ENCODE data around the gene DBF4.

DNA sequence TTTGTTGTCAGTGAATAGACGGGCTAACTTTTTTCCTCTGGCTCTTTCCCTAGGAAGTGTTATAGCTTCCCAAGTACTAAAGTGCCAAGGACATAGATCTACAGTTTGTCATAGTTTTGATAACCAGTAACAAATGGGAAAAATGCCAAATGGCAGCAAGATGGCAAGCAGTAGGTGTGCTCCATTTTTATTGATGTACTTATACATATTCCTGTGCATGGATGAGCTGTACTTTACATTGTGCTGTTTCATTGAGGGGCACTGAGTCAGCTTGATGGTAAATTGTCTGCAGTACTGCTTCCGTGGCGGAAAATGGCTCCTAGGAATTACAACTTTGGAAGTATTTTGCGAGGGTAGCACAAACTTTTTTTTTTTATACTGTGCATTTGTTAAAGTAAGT lies 64.8 kb downstream of the DBF4 start:
- TF ChIP-seq CTCF (conservative IDR thresholded peaks at IDR 0.05) (no peak), EZH2 (IDR thresholded peaks at IDR 0.05; ENCODE audit: low read depth) (no peak)

Measured in PC-9 (cell line).